ENCODE results near the gene PXYLP1. TPM values are rescaled to one million over a fixed set of nuclear protein-coding genes. Genes with fewer than 3 reads are reported as not detected.

The PXYLP1 gene
- total and polyA plus RNA-seq, 7 donors = 2.4 to 12.2 (median 5.8) TPM

- no peak for DNase-seq
- H3K4me1 ChIP-seq = no peaks in the 10 kb centered on the region
- intact Hi-C loops (cut with DNase I) = no loop called here
- no peaks in the 10 kb centered on the region for H3K27me3 ChIP-seq
- no peak overlapping the region for H3K27ac ChIP-seq
- WGBS, 2 donors = 90 to 91% methylated on average over 3 of the region's 3 CpGs
- H3K36me3 ChIP-seq = no peaks in the 10 kb centered on the region
- TF ChIP-seq POLR2AphosphoS5 (IDR thresholded peaks at IDR 0.05) (no peak), EP300 (IDR thresholded peaks at IDR 0.05) (no peak), POLR2A (IDR thresholded peaks at IDR 0.05) (no peak), CTCF (IDR thresholded peaks at IDR 0.05) (no peak)
- no peaks in the 10 kb centered on the region for H3K9me3 ChIP-seq
- H3K4me3 ChIP-seq = no peak overlapping the region
Observed at GRCh38 chr3:141343865-141344271, 112.2 kb downstream of the PXYLP1 start.

Other genes starting within 250 kb of the PXYLP1 start
- gene SPSB4, start 180.5 kb upstream of the PXYLP1 start, total RNA-seq = 1 to 10 TPM in 2 of 4 donors, under 1 TPM in 2; 0.16 to 1.4 (median 0.67) TPM
- gene SPSB4, start 180.5 kb upstream of the PXYLP1 start, polyA plus RNA-seq = under 1 TPM in 2 of 3 donors, not detected in 1; 0.10 to 0.60 TPM
- 100 to 1,000 TPM; 150 to 178 (median 155) TPM for gene ZBTB38, start 136.7 kb downstream of the PXYLP1 start, total RNA-seq
- gene ZBTB38, start 136.7 kb downstream of the PXYLP1 start, polyA plus RNA-seq = 10 to 100 TPM; 16.8 to 23.1 (median 19.9) TPM

Measured in sigmoid colon (tissue), 7 donors.